Right cardiac atrium (tissue), 5 donors: ENCODE data around the gene CCDC32. TPM values are rescaled to one million over a fixed set of nuclear protein-coding genes. Genes with fewer than 3 reads are reported as not detected.
A peak's percentile ranks its signal among the peaks of the same experiment; 100 is the strongest.
"Not testable (repeated sequence)": the region's sequence is repeated elsewhere in the genome, so short reads cannot be mapped to it uniquely, and the experiment has no call there.

ENCODE experiments used
- ATAC-seq, 2 donors: fragments of 200-7000 bp; cut with Tn5 transposase; one replicate each; pipeline versions ENCODE4 v1.8.0 to v1.9.1; 2020; ENCODE audit warnings: moderate library complexity in 2 of 2, mild to moderate bottlenecking in 1 of 2
- DNase-seq, 3 donors: peaks; one replicate each; pipeline ENCODE4 v3.0.0-alpha.2; 2020
- H3K27ac ChIP-seq: one replicate; pipeline ENCODE4 v1.5.1; 2013; ENCODE audit warnings: mild to moderate bottlenecking, low read length, control low read depth, moderate library complexity
- H3K27me3 ChIP-seq: one replicate; pipeline ENCODE4 v1.6.1; 2013; ENCODE audit not compliant: control insufficient read depth, insufficient read depth
- H3K4me1 ChIP-seq: one replicate; pipeline ENCODE4 v1.6.1; 2013; ENCODE audit warnings: low read length; ENCODE audit not compliant: control insufficient read depth, insufficient read depth
- H3K4me3 ChIP-seq: one replicate; pipeline ENCODE4 v1.5.1; 2013; ENCODE audit warnings: low read length, control low read depth
- H3K9me3 ChIP-seq: one replicate; pipeline ENCODE4 v1.6.1; 2013; ENCODE audit warnings: low read length; ENCODE audit not compliant: control insufficient read depth
- WGBS: extraction: QIAGEN DNeasy Blood & Tissue Kit; methylation state at CpG from one replicate; pipeline ENCODE4 v1.1.7; 2013; 5-methylcytosine and 5-hydroxymethylcytosine counted together
- intact Hi-C, 4 donors: fragments of 100-400 bp; cut with DNase I; formaldehyde crosslinking; loops; one replicate each; pipeline versions ENCODE4 v1.11.0 to v1.14.0; 2022 to 2023
- polyA plus RNA-seq: library from polyadenylated mRNA; stranded (reverse); fragments of 200-250 nt; gene quantifications from one replicate; pipeline ENCODE4 v1.2.3, GENCODE V29; 2013
- total RNA-seq, 4 donors: library from RNA; stranded (reverse); fragmentation: NEBNext Ultra II Directional; extraction: Animal tissue kit (Norgen Biotek cat#: 25700); gene quantifications; one replicate each; pipeline ENCODE4 v1.2.1, GENCODE V29; 2021
- donor health status: healthy with polysubstance abuse.
- donor health status: DM: no; HTN: yes; CAD: no.
- donor health status: DM: no; HTN: no; CAD: no.
- donor health status: DM: no; HTN: yes; CAD: no; lungs with severe emphysema.
- donor health status: DM: yes; HTN: yes; CAD: no.

The CCDC32 gene
- total and polyA plus RNA-seq, 5 donors = 23.1 to 33.7 (median 25.0) TPM

DNA sequence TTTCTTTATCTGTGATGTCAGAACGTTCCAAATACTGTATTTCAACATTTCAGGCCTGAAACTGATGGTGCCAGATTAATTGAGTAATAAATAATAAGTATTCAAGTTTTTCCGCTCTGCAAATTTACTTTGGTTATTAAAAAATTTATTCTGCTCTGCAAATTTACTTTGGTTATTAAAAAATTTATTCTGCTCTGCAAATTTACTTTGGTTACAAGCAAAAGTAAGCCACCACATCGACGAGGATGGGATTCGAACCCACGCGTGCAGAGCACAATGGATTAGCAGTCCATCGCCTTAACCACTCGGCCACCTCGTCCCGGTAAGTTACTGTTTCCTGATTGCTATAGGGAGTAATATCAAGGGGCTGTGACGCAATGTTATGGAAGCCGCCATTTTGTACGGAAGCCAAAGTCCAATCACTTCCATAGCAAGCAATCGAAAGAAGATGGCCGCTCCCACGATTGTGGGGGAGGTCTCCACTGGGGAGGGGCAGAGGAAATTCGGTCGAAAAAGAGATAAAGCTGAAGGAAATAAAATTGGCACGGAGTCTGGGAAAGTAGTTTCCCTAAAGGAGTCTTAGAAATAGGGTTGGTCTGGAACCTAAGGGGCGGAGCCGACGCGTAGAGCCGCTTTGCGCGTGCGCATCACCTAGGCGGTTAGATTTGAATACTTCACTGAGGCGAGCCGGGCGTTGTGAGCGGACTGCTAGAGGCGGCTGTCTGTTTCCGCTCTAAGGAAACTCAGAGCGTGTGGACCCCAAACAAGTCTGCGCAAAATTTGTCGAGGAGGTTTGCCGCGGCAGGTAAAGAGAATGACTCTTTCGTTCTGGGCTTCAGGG, 29.0 kb upstream of the CCDC32 start, which contains the start of gene KNL1:
Gene KNL1, plus strand, starts transcription at position 662 of the 841 bp plus-strand sequence. CDS start 8,683 bp downstream, outside the sequence.
- Histone ChIP-seq H3K9me3 (no peaks in the 10 kb centered on the region), H3K4me1 (no peaks in the 10 kb centered on the region), H3K27me3 (no peaks in the 10 kb centered on the region), H3K4me3 (peak within 1 kb of the TSS; percentile 93), H3K27ac (peak within 1 kb of the TSS; percentile 97)
- DNase-seq = peak; percentile 84 to 93 (median 93)
- intact Hi-C loops = loop anchor here in 1 of 4 donors (10.0 kb wide), 1 partner anchor 79 kb away; no protein-coding TSS in a partner anchor
- ATAC-seq = peak; percentile 95 to 96
- 3% methylated on average over 41 of the region's 41 CpGs for WGBS

DNA sequence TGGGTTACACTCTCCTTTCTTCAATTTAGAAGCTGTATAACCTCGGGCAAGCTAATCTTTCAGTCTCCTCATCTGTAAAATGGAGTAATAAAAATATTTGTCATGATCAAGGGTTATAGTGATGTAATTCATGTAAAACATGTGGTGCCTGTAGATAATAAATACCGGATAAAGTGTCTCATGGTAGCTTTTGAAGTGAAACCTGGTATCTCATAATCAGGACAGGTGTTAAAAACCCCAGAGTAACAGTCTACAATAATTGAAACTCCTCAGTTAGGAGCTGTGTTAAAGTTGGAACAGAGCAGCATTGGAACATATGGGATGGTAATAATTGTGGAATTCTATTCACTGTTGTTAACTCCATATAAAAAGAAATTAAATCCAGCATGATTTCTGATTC, 28.3 kb upstream of the CCDC32 start:
- DNase-seq = no peak
- no peaks in the 10 kb centered on the region for H3K9me3 ChIP-seq
- no peaks in the 10 kb centered on the region for H3K27me3 ChIP-seq
- 71% methylated on average over 2 of the region's 2 CpGs for WGBS
- ATAC-seq = no peak
- intact Hi-C loops = loop anchor here in 1 of 4 donors (10.0 kb wide), 1 partner anchor 78 kb away; no protein-coding TSS in a partner anchor
- H3K4me3 ChIP-seq = no peak overlapping the region
- no peak overlapping the region for H3K27ac ChIP-seq
- H3K4me1 ChIP-seq = no peaks in the 10 kb centered on the region

DNA sequence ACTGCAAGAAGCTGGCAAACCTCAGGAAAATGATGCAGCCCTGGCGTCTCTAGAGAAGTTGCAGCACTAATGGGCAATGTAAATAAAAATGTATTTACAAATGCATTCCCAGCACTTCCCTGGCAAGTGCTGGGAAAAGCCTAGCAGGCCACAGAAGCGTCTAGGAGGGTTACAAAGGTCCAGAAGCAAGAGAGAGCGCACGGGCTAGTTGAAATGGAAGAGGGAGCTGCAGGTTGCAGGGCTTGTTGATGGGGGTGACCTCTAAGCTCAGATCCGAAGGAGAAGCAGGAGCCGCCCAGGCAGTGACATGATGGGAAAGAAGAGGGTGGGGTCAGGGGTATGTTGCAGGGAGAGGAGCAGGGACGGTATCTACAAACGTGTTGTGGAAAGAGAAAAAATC, 26.5 kb upstream of the CCDC32 start:
- H3K27me3 ChIP-seq = no peaks in the 10 kb centered on the region
- H3K4me1 ChIP-seq = no peaks in the 10 kb centered on the region
- no peaks in the 10 kb centered on the region for H3K9me3 ChIP-seq
- no peak for DNase-seq
- no peak overlapping the region for H3K27ac ChIP-seq
- ATAC-seq = no peak
- no peak overlapping the region for H3K4me3 ChIP-seq
- WGBS = 54% methylated on average over 8 of the region's 8 CpGs
- intact Hi-C loops = loop anchor here in 1 of 4 donors (10.0 kb wide), 1 partner anchor 77 kb away; no protein-coding TSS in a partner anchor

DNA sequence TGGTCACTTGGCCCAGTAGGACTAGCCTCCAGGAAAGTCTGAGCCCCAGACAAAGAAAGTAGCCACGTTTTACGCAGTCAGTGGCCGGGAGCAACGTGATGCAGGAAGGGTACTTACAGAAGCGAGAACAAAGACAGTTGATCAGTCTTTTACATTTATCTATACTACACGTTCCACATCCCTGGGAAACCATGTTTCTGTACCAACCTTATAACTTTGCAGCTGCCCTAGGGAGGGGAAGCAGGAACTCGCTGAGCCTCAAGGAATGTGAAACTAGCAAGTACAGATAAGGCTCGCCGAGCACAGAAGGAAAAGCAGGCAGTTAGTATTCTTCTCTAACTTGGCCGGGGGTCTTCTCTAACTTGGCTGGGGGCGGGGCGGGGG, 25.8 kb upstream of the CCDC32 start:
- no peak overlapping the region for H3K27ac ChIP-seq
- no peaks in the 10 kb centered on the region for H3K9me3 ChIP-seq
- H3K4me1 ChIP-seq = no peaks in the 10 kb centered on the region
- ATAC-seq (no peak), DNase-seq (no peak)
- intact Hi-C loops = loop anchor here in 1 of 4 donors (10.0 kb wide), 1 partner anchor 76 kb away; no protein-coding TSS in a partner anchor
- H3K4me3 ChIP-seq = peak overlapping the region; percentile 61
- 22% methylated on average over 12 of the region's 12 CpGs for WGBS
- H3K27me3 ChIP-seq = no peaks in the 10 kb centered on the region

DNA sequence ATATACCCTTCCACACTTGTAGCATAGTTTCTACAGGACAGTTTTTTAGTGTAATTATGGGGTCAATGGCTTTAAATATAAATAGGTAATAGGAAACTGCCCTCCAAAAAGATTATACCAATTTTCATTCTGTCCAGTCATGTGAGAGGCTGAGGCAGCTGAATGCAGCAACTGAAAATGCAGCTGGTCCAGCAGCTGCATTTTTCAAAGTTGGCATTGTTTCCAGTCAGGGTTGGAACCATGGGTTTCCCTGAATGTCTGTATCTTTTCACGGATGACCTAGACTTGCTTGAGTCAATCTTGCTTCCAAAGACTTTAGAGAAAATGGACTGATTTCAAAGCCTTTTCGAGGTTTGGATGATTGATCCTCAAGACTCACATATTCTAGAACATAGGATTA, 19.3 kb upstream of the CCDC32 start:
- intact Hi-C loops = no loop called here
- no peak for DNase-seq
- no peak overlapping the region for H3K27ac ChIP-seq
- WGBS = 43% methylated on average over 2 of the region's 2 CpGs
- no peaks in the 10 kb centered on the region for H3K4me1 ChIP-seq
- H3K9me3 ChIP-seq = no peaks in the 10 kb centered on the region
- no peak overlapping the region for H3K4me3 ChIP-seq
- no peaks in the 10 kb centered on the region for H3K27me3 ChIP-seq
- no peak for ATAC-seq

DNA sequence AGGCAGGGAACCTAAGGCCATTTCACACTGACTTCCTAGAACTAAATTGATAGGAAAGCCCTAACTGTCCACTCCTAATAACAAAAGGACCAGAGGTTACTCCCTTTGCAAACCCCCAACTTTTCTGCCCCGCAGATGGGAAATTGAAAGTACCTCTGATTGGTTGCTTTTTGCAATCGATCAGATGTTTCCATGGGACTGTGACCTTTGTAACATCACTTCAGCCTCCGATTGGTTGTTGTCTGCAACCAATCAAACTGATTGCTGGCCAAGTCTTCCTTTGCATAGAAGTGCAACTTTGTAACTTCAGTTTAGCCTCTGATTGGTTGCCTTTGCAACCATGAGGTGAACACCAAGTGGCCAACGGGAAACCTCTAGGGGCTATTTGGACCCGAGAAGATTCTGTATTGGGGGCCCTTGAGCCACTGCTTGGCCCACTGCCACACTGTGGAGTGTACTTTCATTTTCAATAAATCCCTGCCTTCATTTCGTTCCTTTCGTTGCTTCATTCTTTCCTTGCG, 17.9 kb upstream of the CCDC32 start:
- 66% methylated on average over 8 of the region's 8 CpGs for WGBS
- H3K4me1 ChIP-seq = no peaks in the 10 kb centered on the region
- H3K9me3 ChIP-seq = no peaks in the 10 kb centered on the region
- ATAC-seq = peak; percentile 18 to 31
- no peak for DNase-seq
- H3K4me3 ChIP-seq = peak overlapping the region; percentile 45
- H3K27ac ChIP-seq = no peak overlapping the region
- intact Hi-C loops = no loop called here
- no peaks in the 10 kb centered on the region for H3K27me3 ChIP-seq

DNA sequence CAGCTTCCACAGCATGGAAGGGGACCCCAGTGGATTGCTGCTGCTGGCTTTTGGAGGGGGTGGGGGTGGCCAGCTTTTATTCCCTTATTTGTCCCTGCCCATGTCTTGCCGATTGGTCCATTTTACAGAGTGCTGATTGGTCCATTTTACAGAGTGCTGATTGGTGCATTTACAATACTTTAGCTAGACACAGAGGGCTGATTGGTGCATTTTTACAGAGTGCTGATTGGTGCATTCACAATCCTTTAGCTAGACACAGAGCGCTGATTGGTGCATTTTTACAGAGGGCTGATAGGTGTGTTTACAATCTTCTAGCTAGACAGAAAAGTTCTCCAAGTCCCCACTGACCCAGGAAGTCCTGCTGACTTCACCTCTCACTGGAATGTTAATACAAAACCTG, 17.0 kb upstream of the CCDC32 start:
- H3K27me3 ChIP-seq, DNase-seq, ATAC-seq, H3K4me3 ChIP-seq, H3K27ac ChIP-seq, H3K9me3 ChIP-seq, intact Hi-C loops, H3K4me1 ChIP-seq: not testable (repeated sequence)
- 97% methylated on average over 2 of the region's 2 CpGs for WGBS

DNA sequence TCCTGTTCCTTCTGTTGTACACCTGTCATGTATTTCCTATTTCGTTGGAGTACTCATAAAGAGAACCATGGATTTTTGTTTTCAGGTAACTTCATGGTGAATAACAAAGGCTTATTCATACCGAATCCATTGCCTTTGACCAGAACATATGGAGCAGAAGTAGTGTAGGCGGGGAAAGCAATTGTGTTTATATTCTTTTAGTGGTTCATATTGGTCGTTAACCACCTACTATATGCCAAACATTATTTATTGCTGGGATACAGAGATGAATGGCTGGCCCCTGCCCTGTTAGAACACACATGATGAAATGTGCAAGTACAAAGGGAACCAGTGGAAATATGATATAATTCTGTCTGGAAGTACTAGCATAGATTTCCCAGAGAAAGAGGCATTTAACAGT, 14.1 kb upstream of the CCDC32 start:
- 85% methylated on average over 4 of the region's 4 CpGs for WGBS
- no peak for ATAC-seq
- H3K4me1 ChIP-seq = no peaks in the 10 kb centered on the region
- no peak for DNase-seq
- H3K27me3 ChIP-seq = no peaks in the 10 kb centered on the region
- no peak overlapping the region for H3K27ac ChIP-seq
- H3K9me3 ChIP-seq = no peaks in the 10 kb centered on the region
- no peak overlapping the region for H3K4me3 ChIP-seq
- intact Hi-C loops = no loop called here

DNA sequence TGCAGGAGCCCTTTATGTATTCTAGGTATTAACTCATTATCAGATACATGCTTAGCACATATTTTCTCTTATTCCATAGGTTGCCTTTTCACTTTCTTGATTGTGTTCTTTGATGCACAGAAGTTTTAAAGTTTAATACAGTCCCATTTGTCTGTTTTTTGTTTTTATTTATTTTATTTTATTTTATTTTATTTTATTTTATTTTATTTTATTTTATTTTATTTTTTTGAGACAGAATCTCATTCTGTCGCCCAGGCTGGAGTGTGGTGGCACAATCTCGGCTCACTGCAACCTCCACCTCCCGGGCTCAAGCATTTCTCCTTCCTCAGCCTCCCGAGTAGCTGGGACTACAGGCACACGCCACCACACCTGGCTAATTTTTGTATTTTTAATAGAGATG, 12.1 kb upstream of the CCDC32 start:
- H3K4me3 ChIP-seq, intact Hi-C loops, H3K4me1 ChIP-seq, H3K27me3 ChIP-seq, H3K9me3 ChIP-seq, DNase-seq, ATAC-seq, H3K27ac ChIP-seq: not testable (repeated sequence)
- 97% methylated on average over 5 of the region's 5 CpGs for WGBS

DNA sequence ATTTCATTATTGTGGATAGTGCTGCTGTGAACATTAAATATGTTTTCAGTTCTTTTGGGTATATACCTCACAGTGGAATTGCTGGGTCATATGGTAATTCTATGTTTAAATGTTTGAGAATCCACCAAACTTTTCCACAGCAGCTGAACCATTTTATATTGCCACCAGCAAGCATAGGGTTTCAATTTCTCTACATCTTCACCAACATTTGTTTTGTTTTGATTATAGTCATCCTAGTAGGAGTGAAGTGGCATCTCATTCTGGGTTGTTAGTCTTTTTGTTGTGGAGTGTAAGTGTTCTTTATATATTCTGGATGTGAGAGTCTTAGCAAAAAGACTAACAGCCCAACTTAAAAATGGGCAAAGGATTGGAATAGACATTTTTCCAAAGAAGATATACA, 10.3 kb upstream of the CCDC32 start:
- intact Hi-C loops = no loop called here
- H3K4me3 ChIP-seq = no peak overlapping the region
- no peak overlapping the region for H3K27ac ChIP-seq
- H3K4me1 ChIP-seq = peaks cover 3% of the 10 kb centered on the region
- H3K9me3 ChIP-seq = no peaks in the 10 kb centered on the region
- H3K27me3 ChIP-seq = no peaks in the 10 kb centered on the region
- no peak for DNase-seq
- ATAC-seq = no peak

DNA sequence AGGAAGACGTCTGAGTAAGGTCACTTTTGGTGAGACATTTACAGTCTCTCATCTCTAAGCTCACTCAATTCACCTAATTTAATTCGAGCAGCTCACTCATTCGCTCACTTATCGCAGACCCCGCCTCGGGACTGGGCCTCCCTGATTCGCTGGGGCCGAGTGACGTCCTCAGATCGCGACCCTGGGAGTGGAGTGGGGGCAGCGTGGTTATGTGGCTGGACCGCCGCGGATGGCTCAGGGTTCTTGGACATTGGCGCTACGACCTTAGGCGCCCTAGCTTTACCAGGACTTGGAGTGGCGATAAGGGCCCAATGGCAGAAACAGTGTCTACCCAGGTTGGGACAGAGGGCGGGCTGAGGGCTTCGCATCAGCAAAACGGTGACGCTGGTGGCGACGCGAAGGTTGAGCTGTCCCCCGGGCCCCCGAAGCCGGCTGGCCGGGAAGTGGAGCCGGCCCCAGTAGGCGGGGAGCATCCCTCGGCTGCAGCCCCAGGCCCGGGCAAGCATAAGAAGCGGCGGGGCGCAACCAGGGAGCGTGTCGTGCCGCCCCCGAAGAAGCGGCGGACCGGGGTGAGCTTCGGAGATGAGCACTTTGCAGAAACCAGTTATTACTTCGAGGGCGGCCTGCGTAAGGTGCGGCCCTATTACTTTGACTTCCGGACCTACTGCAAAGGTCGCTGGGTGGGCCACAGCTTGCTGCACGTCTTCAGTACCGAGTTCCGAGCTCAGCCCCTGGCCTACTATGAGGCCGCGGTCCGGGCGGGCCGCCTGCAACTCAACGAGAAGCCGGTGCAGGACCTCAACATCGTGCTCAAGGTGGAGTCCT, 4.5 kb upstream of the CCDC32 start, which contains the start of gene RPUSD2:
Gene RPUSD2, plus strand, starts transcription at position 171 of the 825 bp plus-strand sequence. Its CDS starts 39 bp downstream, at position 210.
- ATAC-seq = peak; percentile 87
- H3K4me3 ChIP-seq = peak within 1 kb of the TSS; percentile 71
- peaks cover 5% of the 10 kb centered on the region for H3K4me1 ChIP-seq
- no peaks in the 10 kb centered on the region for H3K27me3 ChIP-seq
- WGBS = under 1% methylated on average over 62 of the region's 62 CpGs
- intact Hi-C loops = no loop called here
- no peaks in the 10 kb centered on the region for H3K9me3 ChIP-seq
- peak within 1 kb of the TSS; percentile 50 for H3K27ac ChIP-seq
- DNase-seq = peak; percentile 93 to 98 (median 96)
